ENCODE data around the gene CYTH1.

DNA sequence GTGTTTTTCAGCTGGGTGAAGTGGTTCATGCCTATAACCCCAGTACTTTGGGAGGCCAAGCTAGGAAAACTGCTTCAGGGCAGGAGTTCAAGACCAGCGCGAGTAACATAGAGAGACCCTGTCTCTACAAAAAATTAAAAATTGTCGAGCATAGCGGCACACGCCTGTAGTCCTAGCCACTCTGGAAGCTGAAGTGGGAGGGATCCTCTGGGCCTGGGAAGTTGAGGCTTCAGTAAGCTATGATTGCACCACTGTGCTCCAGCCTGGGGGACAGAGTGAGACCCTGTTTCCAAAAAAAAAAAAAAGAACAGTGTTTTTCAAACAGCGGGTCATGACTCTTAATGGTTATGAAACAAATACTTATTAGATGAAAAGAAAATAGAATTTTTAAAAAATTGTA is 2.3 kb upstream of the CYTH1 start:
- TF ChIP-seq KLF10 (tag by site-specific recombination; IDR thresholded peaks at IDR 0.05) (no peak), ZNF311 (tag by site-specific recombination; IDR thresholded peaks at IDR 0.05; ENCODE audit: borderline replicate concordance) (no peak), ATF2 (tag by site-specific recombination; IDR thresholded peaks at IDR 0.05; ENCODE audit: low read depth) (no peak), TRIM28 (IDR thresholded peaks at IDR 0.05; ENCODE audit: borderline replicate concordance, low read length) (no peak), ZNF830 (tag by site-specific recombination; IDR thresholded peaks at IDR 0.05; ENCODE audit: low read depth) (no peak)

All from HEK293 (cell line).